Keratinocyte (primary cell): ENCODE measurements around the gene LRRC43. TPM values are rescaled to one million over a fixed set of nuclear protein-coding genes. Genes with fewer than 3 reads are reported as not detected.

Experiments
- DNase-seq: peaks from one replicate; pipeline ENCODE4 v3.0.0-alpha.2; 2011; ENCODE audit warnings: low read depth, missing footprints, low spot score
- FAIRE-seq: peaks from 2 replicates; lab custom pipeline; 2011; peaks lifted over from hg19 to GRCh38; lab: Jason Lieb, UNC
- H2AFZ ChIP-seq: 2 replicates; pipeline ENCODE4 v1.6.0; 2012; ENCODE audit warnings: low read length, control low read depth, inconsistent platforms; ENCODE audit not compliant: control insufficient read depth
- H3K27ac ChIP-seq: 2 replicates; pipeline ENCODE4 v1.5.1; 2011; ENCODE audit warnings: low read length; ENCODE audit not compliant: control insufficient read depth, insufficient read depth
- H3K27me3 ChIP-seq: 3 replicates; pipeline ENCODE4 v1.6.0; 2011; ENCODE audit warnings: low read length; ENCODE audit not compliant: control insufficient read depth, insufficient read depth; ENCODE audit errors: extremely low read depth
- H3K36me3 ChIP-seq, 2 experiments: 2 replicates in 1 of 2; 3 replicates in 1 of 2; pipeline ENCODE4 v1.5.1; 2011; ENCODE audit warnings: low read length in 2 of 2, mild to moderate bottlenecking in 1 of 2; ENCODE audit not compliant: control insufficient read depth in 2 of 2, insufficient read depth in 2 of 2; ENCODE audit errors: extremely low read depth in 1 of 2
- H3K4me1 ChIP-seq: 3 replicates; pipeline ENCODE4 v1.5.1; 2011; ENCODE audit warnings: low read length; ENCODE audit not compliant: control insufficient read depth, insufficient read depth; ENCODE audit errors: extremely low read depth
- H3K4me2 ChIP-seq: 3 replicates; pipeline ENCODE4 v1.6.0; 2011; ENCODE audit warnings: low read depth, low read length; ENCODE audit not compliant: control insufficient read depth, insufficient read depth; ENCODE audit errors: extremely low read depth
- H3K4me3 ChIP-seq, 3 experiments: fragments of 200-600 bp in 1 of 3; sonication (generic) in 1 of 3; 2 replicates in 2 of 3; 3 replicates in 1 of 3; pipeline ENCODE4 v1.5.1; 2011 to 2016; ENCODE audit warnings: low read length in 3 of 3, mild to moderate bottlenecking in 3 of 3, control low read depth in 2 of 3, inconsistent platforms in 1 of 3, low read depth in 1 of 3, mixed read lengths in 1 of 3, mixed run types in 1 of 3, moderate library complexity in 1 of 3; ENCODE audit not compliant: control insufficient read depth in 2 of 3, insufficient read depth in 2 of 3; ENCODE audit errors: extremely low read depth in 1 of 3
- H3K79me2 ChIP-seq: 2 replicates; pipeline ENCODE4 v1.6.0; 2012; ENCODE audit warnings: low read length; ENCODE audit not compliant: control insufficient read depth, insufficient read depth
- H3K9ac ChIP-seq: 3 replicates; pipeline ENCODE4 v1.6.0; 2011; ENCODE audit warnings: low read length; ENCODE audit not compliant: control insufficient read depth, insufficient read depth; ENCODE audit errors: extremely low read depth
- H3K9me1 ChIP-seq: 3 replicates; pipeline ENCODE4 v1.6.0; 2011; ENCODE audit warnings: low read length; ENCODE audit not compliant: control insufficient read depth, insufficient read depth; ENCODE audit errors: extremely low read depth
- H3K9me3 ChIP-seq: 2 replicates; pipeline ENCODE4 v1.5.1; 2012; ENCODE audit warnings: low read depth, low read length; ENCODE audit not compliant: control insufficient read depth
- H4K20me1 ChIP-seq: 3 replicates; pipeline ENCODE4 v1.6.0; 2011; ENCODE audit warnings: low read length; ENCODE audit not compliant: control insufficient read depth, insufficient read depth; ENCODE audit errors: extremely low read depth
- CTCF ChIP-seq, 3 experiments: IDR thresholded peaks in 1 of 3; conservative IDR thresholded peaks in 1 of 3; optimal IDR thresholded peaks in 1 of 3; 2 replicates in 2 of 3; 3 replicates in 1 of 3; pipeline versions ENCODE3 to v1.5.1; 2011; ENCODE audit warnings: low read length in 3 of 3, mild to moderate bottlenecking in 3 of 3, moderate library complexity in 2 of 3, control low read depth in 1 of 3, inconsistent platforms in 1 of 3; ENCODE audit not compliant: insufficient read depth in 2 of 3; ENCODE audit errors: extremely low read depth in 1 of 3
- EZH2 ChIP-seq: IDR thresholded peaks from one replicate; pipeline ENCODE4 v1.6.1; 2012; ENCODE audit warnings: inconsistent platforms, mild to moderate bottlenecking, low read length, moderate library complexity
- dilution Hi-C: fragments of 300-500 bp; cut with MboI; formaldehyde crosslinking; loops from one replicate; pipeline ENCODE4 v1.7.0; 2020; ENCODE audit warnings: low sequenced_read_pairs; ENCODE audit not compliant: extremely low pct_ligation_motif_present
- polyA plus RNA-seq, 5 experiments: library from polyadenylated mRNA; depleted of rRNA in 3 of 5; stranded (reverse) in 3 of 5; stranded (forward) in 1 of 5; unstranded in 1 of 5; fragments of >200 nt; gene quantifications; 1 replicate in 1 of 5; 2 replicates in 3 of 5; 3 replicates in 1 of 5; pipeline versions ENCODE4 v1.2.1 to v1.2.3, GENCODE V29; 2011 to 2012; ENCODE audit warnings: missing spikeins in 2 of 5, low read depth in 1 of 5, low replicate concordance in 1 of 5

The LRRC43 gene
- polyA plus RNA-seq, 1 donor (not counting 4 experiments of a cell fraction or from before 2014, with no cell fraction given), result 0.45 TPM

- no peak overlapping the region for H2AFZ ChIP-seq
- H3K79me2 ChIP-seq, result no peaks in the 10 kb centered on the region
- dilution Hi-C loops, result no loop called here
- H3K27ac ChIP-seq, result no peak overlapping the region
- H3K27me3 ChIP-seq, result no peaks in the 10 kb centered on the region
- DNase-seq, result no peak
- no peak for TF ChIP-seq CTCF (optimal IDR thresholded peaks at IDR 0.05 in 1 of 3, IDR thresholded peaks at IDR 0.05 in 1 of 3, conservative IDR thresholded peaks at IDR 0.05 in 1 of 3; ENCODE audit: extremely low read depth in 1 of 3, insufficient read depth in 2 of 3, low read length in 3 of 3)
- TF ChIP-seq EZH2, result no peak
- no peak overlapping the region for H3K4me2 ChIP-seq
- no peaks in the 10 kb centered on the region for H3K4me1 ChIP-seq
- H3K9me3 ChIP-seq, result no peaks in the 10 kb centered on the region
- no peaks in the 10 kb centered on the region for H4K20me1 ChIP-seq
- FAIRE-seq, result no peak
- H3K9me1 ChIP-seq, result no peaks in the 10 kb centered on the region
- no peak overlapping the region for H3K9ac ChIP-seq
- no peaks in the 10 kb centered on the region for H3K36me3 ChIP-seq
- no peak overlapping the region for H3K4me3 ChIP-seq
Measured at GRCh38 chr12:122244565-122245371, 61.8 kb downstream of the LRRC43 start.

- Histone ChIP-seq H3K27me3 (no peaks in the 10 kb centered on the region), H3K9me3 (no peaks in the 10 kb centered on the region), H2AFZ (no peak overlapping the region), H3K9ac (no peak overlapping the region), H4K20me1 (no peaks in the 10 kb centered on the region), H3K9me1 (no peaks in the 10 kb centered on the region), H3K79me2 (no peaks in the 10 kb centered on the region), H3K27ac (no peak overlapping the region), H3K36me3 (peaks cover 0 to 4% of the 10 kb centered on the region in 2 experiments), H3K4me1 (no peaks in the 10 kb centered on the region), H3K4me2 (no peak overlapping the region), H3K4me3 (no peak overlapping the region)
- no peak for TF ChIP-seq CTCF (optimal IDR thresholded peaks at IDR 0.05 in 1 of 3, IDR thresholded peaks at IDR 0.05 in 1 of 3, conservative IDR thresholded peaks at IDR 0.05 in 1 of 3; ENCODE audit: extremely low read depth in 1 of 3, insufficient read depth in 2 of 3, low read length in 3 of 3)
- no peak for TF ChIP-seq EZH2
- dilution Hi-C loops, result no loop called here
- FAIRE-seq (no peak), DNase-seq (no peak)
Measured at GRCh38 chr12:122245553-122245952, 62.6 kb downstream of the LRRC43 start.
